ENCODE measurements around the gene NAGK. TPM values are rescaled to one million over a fixed set of nuclear protein-coding genes. Genes with fewer than 3 reads are reported as not detected.
"Not testable (repeated sequence)": the region's sequence is repeated elsewhere in the genome, so short reads cannot be mapped to it uniquely, and the experiment has no call there.

NAGK gene
- polyA plus RNA-seq, 1 donor = 74.0 TPM

DNA sequence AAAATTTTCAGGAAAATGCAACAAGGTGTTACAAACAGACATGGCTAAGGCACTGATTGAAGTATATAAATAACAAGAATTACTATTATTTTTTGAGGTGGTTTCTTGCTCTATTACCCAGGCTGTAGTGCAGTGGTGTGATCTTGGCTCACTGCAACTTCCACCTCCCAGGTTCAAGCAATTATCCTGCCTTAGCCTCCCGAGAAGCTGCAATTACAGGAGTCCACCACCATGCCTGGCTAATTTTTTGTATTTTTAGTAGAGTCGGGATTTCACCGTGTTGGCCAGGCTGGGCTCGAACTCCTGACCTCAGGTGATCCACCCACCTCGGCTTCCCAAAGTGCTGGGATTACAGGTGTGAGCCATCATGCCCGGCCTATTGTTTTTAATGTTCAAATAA is 38.0 kb downstream of the NAGK start:
- H3K36me3 ChIP-seq (ENCODE audit: control insufficient read depth, insufficient read depth, low read length); H3K4me3 ChIP-seq (ENCODE audit: low read length); H3K4me1 ChIP-seq (ENCODE audit: control insufficient read depth, insufficient read depth, low read length); H3K27ac ChIP-seq (ENCODE audit: low read length); H3K27me3 ChIP-seq (ENCODE audit: control insufficient read depth, insufficient read depth, low read length); H3K9me3 ChIP-seq (ENCODE audit: control insufficient read depth, low read depth, low read length); DNase-seq: not testable (repeated sequence)
- WGBS (ENCODE audit: insufficient coverage, low lambda C conversion rate) = 93% methylated on average over 3 of the region's 6 CpGs

DNA sequence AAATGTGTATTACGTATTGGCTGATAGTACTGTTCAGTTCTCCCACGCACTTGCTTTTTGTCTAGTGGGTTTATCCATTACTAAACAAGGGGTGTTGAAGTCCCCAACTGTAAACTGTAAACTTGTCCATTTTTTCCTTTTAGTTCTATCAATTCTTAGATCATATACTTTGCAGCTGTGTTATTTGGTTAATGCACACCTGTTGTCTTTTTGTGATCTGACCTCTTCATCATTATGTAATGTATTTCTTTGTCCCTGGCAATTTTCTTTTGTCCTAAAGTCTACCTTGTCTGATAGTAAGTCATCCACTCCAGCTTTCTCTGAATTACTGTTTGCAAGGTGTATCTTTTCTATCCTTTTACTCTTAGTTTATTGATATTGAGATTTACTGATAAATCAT is 39.6 kb downstream of the NAGK start:
- Histone ChIP-seq H3K4me1 (ENCODE audit: control insufficient read depth, insufficient read depth, low read length) (no peaks in the 10 kb centered on the region), H3K27me3 (ENCODE audit: control insufficient read depth, insufficient read depth, low read length) (no peaks in the 10 kb centered on the region), H3K36me3 (ENCODE audit: control insufficient read depth, insufficient read depth, low read length) (peaks cover 11% of the 10 kb centered on the region), H3K27ac (ENCODE audit: low read length) (no peak overlapping the region), H3K9me3 (ENCODE audit: control insufficient read depth, low read depth, low read length) (no peaks in the 10 kb centered on the region), H3K4me3 (ENCODE audit: low read length) (no peak overlapping the region)
- no peak for DNase-seq
- WGBS (ENCODE audit: insufficient coverage, low lambda C conversion rate) = 80% methylated on average over 1 of the region's 2 CpGs

DNA sequence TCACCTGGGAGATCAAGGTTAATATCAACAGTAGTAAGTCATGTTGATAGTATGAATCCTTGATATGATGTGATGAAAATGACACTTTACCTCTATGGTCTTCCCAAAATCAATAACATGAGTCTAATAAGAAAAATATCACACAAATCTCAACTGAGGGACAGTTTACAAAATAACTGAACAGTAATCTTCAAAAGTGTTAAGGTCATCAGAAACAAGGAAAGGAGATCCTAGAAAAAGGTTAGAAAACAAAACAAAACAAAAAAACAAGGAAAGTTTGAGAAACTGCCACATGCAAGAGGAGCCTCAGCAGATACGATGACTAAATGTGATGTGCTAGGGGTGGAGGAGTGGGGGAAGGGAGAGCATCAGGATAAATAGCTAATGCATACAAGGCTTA is 45.4 kb downstream of the NAGK start:
- Histone ChIP-seq H3K27me3 (ENCODE audit: control insufficient read depth, insufficient read depth, low read length) (no peaks in the 10 kb centered on the region), H3K9me3 (ENCODE audit: control insufficient read depth, low read depth, low read length) (no peaks in the 10 kb centered on the region), H3K4me3 (ENCODE audit: low read length) (no peak overlapping the region), H3K4me1 (ENCODE audit: control insufficient read depth, insufficient read depth, low read length) (no peaks in the 10 kb centered on the region), H3K27ac (ENCODE audit: low read length) (no peak overlapping the region), H3K36me3 (ENCODE audit: control insufficient read depth, insufficient read depth, low read length) (peaks cover 40% of the 10 kb centered on the region)
- no CpG with 5 or more reads among the region's 1 CpG for WGBS (ENCODE audit: insufficient coverage, low lambda C conversion rate)
- no peak for DNase-seq

DNA sequence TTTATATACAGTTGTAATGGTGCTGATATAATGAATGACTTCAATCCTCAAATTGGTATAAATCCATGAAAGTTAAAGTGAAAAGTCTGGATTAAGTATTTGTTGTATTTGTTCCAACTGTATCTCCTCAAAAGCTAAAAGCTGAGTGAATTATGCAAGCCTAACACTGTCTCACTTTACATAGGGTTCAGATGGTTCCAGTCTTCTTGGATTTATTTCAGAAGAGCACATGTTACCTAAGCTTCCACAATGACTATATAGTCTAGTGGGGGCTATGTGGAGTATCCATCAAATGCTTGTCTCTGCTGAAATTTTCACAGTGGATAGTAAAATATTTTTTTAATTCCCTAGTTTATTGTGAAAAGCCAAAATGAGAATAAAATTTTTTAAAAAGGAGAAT is 48.6 kb downstream of the NAGK start:
- no peak overlapping the region for H3K4me3 ChIP-seq (ENCODE audit: low read length)
- DNase-seq = no peak
- no peaks in the 10 kb centered on the region for H3K4me1 ChIP-seq (ENCODE audit: control insufficient read depth, insufficient read depth, low read length)
- H3K36me3 ChIP-seq (ENCODE audit: control insufficient read depth, insufficient read depth, low read length) = peaks cover 55% of the 10 kb centered on the region
- no peaks in the 10 kb centered on the region for H3K9me3 ChIP-seq (ENCODE audit: control insufficient read depth, low read depth, low read length)
- H3K27me3 ChIP-seq (ENCODE audit: control insufficient read depth, insufficient read depth, low read length) = no peaks in the 10 kb centered on the region
- no peak overlapping the region for H3K27ac ChIP-seq (ENCODE audit: low read length)

DNA sequence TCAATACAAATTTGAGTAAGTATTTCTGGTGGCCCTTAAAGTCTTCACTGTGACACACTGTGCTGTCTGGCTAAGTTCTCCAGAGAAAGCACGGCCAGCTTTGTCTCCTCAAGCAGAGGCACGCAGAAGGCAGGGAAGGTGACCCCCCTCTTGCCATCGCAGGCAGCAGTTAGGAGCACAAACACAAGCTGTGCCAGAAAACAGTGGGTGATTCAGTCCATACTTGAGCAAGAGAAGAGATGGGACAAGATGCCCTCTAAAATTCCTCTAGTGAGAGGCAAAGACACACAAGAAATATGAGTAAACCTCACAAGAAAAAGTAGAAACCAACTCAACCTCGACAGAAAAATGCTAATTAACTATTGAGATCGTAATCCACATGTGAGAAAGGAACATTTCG is 51.7 kb downstream of the NAGK start:
- Histone ChIP-seq H3K4me1 (ENCODE audit: control insufficient read depth, insufficient read depth, low read length) (no peaks in the 10 kb centered on the region), H3K4me3 (ENCODE audit: low read length) (no peak overlapping the region), H3K9me3 (ENCODE audit: control insufficient read depth, low read depth, low read length) (no peaks in the 10 kb centered on the region), H3K36me3 (ENCODE audit: control insufficient read depth, insufficient read depth, low read length) (peaks cover 52% of the 10 kb centered on the region), H3K27ac (ENCODE audit: low read length) (no peak overlapping the region), H3K27me3 (ENCODE audit: control insufficient read depth, insufficient read depth, low read length) (no peaks in the 10 kb centered on the region)
- no peak for DNase-seq
- 100% methylated on average over 1 of the region's 6 CpGs for WGBS (ENCODE audit: insufficient coverage, low lambda C conversion rate)

DNA sequence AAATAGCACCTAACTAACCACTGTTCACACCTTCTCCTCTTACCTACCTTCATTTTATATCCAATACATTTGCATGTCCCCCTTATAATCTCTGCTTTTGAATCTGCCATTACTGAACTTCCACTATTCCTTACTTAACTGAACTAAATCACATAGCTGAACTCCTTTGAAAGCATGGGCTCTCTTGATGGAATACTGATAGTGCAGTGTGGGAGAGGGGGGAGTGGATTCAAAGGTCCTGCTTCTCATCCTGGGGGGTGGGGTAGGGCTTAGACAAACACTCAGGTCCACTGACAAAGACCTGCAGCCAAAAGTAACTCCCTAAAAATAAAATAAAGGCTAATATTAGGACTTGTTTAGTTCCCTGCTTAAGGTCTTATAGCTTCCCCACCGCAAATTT is 53.0 kb downstream of the NAGK start:
- no peaks in the 10 kb centered on the region for H3K9me3 ChIP-seq (ENCODE audit: control insufficient read depth, low read depth, low read length)

DNA sequence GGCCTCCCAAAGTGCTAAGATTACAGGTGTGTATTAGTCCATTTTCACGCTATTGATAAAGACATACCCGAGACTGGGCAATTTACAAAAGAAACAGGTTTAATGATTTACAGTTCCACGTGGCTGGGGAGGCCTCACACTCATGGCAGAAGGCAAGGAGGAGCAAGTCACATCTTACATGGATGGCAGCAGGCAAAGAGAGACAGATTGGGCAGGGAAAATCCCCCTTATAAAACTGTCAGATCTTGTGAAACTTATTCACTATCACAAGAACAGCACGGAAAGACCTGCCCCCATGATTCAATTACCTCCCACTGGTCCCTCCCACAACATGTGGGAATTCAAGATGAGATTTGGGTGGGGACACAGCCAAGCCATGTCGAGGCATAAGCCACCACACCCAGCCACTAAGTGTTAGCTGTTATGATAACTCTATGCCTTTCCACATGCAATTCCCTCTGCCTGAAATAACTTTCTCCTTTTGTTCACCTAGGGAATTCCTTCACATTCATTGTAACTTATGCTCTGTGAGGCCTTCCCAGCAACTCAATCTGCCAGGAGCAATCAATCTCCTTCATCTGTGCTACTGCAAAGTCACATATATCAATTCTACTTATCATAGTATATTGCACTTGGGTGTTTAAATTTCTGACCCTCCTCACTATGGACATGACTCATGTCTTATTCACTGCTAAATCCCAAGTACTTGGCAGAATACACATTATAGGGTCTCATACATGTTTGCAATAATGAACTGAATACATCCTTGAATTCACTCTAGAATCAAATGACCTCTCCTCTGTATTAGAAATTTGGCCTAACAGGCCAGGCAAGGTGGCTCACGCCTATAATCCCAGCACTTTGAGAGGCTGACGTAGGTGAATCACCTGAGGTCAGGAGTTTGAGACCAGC is 54.2 kb downstream of the NAGK start:
- DNase-seq = no peak
- Histone ChIP-seq H3K9me3 (ENCODE audit: control insufficient read depth, low read depth, low read length) (no peaks in the 10 kb centered on the region), H3K4me3 (ENCODE audit: low read length) (no peak overlapping the region), H3K27me3 (ENCODE audit: control insufficient read depth, insufficient read depth, low read length) (no peaks in the 10 kb centered on the region), H3K27ac (ENCODE audit: low read length) (no peak overlapping the region), H3K4me1 (ENCODE audit: control insufficient read depth, insufficient read depth, low read length) (no peaks in the 10 kb centered on the region), H3K36me3 (ENCODE audit: control insufficient read depth, insufficient read depth, low read length) (peaks cover 46% of the 10 kb centered on the region)
- WGBS (ENCODE audit: insufficient coverage, low lambda C conversion rate) = no CpG with 5 or more reads among the region's 7 CpGs

More for the DNA sequence above, 53.0 kb downstream of the NAGK start:
- Histone ChIP-seq H3K36me3 (ENCODE audit: control insufficient read depth, insufficient read depth, low read length) (peaks cover 51% of the 10 kb centered on the region), H3K4me3 (ENCODE audit: low read length) (no peak overlapping the region), H3K27ac (ENCODE audit: low read length) (no peak overlapping the region), H3K4me1 (ENCODE audit: control insufficient read depth, insufficient read depth, low read length) (no peaks in the 10 kb centered on the region), H3K27me3 (ENCODE audit: control insufficient read depth, insufficient read depth, low read length) (no peaks in the 10 kb centered on the region)
- no peak for DNase-seq
- no CpG with 5 or more reads among the region's 1 CpG for WGBS (ENCODE audit: insufficient coverage, low lambda C conversion rate)

GRCh38 chr2:71125506-71126294 is 57.3 kb downstream of the NAGK start:
- Histone ChIP-seq H3K27ac (ENCODE audit: low read length) (no peak overlapping the region), H3K4me1 (ENCODE audit: control insufficient read depth, insufficient read depth, low read length) (no peaks in the 10 kb centered on the region), H3K27me3 (ENCODE audit: control insufficient read depth, insufficient read depth, low read length) (no peaks in the 10 kb centered on the region), H3K9me3 (ENCODE audit: control insufficient read depth, low read depth, low read length) (no peaks in the 10 kb centered on the region), H3K4me3 (ENCODE audit: low read length) (no peak overlapping the region), H3K36me3 (ENCODE audit: control insufficient read depth, insufficient read depth, low read length) (peaks cover 24% of the 10 kb centered on the region)
- no peak for DNase-seq
- WGBS (ENCODE audit: insufficient coverage, low lambda C conversion rate) = no CpG with 5 or more reads among the region's 7 CpGs

DNA sequence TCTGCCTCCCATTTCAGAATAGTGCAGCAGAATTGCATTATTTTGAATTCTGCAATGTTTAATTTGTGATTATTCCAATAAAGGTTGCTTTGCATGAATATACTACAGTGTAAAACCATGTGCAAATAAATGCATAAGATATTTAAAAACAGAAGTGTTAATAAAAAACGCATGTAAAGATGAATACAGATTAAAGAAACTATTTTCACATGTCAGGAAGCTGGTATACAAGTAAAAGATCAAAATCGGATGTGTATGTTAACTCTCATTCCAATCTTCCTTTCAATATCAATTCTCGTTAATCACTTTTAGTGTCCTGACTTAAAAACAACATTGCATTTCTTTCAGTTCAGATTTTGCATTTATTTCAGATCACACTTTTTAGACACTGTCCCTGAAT is 58.5 kb downstream of the NAGK start:
- Histone ChIP-seq H3K9me3 (ENCODE audit: control insufficient read depth, low read depth, low read length) (no peaks in the 10 kb centered on the region), H3K4me3 (ENCODE audit: low read length) (no peak overlapping the region), H3K4me1 (ENCODE audit: control insufficient read depth, insufficient read depth, low read length) (no peaks in the 10 kb centered on the region), H3K27me3 (ENCODE audit: control insufficient read depth, insufficient read depth, low read length) (no peaks in the 10 kb centered on the region), H3K27ac (ENCODE audit: low read length) (no peak overlapping the region), H3K36me3 (ENCODE audit: control insufficient read depth, insufficient read depth, low read length) (peaks cover 13% of the 10 kb centered on the region)
- no peak for DNase-seq
- WGBS (ENCODE audit: insufficient coverage, low lambda C conversion rate) = 94% methylated on average over 3 of the region's 3 CpGs

All from large intestine (tissue), 3 donors.